Anterior cingulate cortex (tissue), 58 donors: ENCODE measurements around the gene WDR75.
"Not testable (repeated sequence)": the region's sequence is repeated elsewhere in the genome, so short reads cannot be mapped to it uniquely, and the experiment has no call there.

Experiments
- DNase-seq, 58 donors: peaks; one replicate each; lab custom pipeline; 2025; lab: John Stamatoyannopoulos, UW

The WDR75 gene

GRCh38 chr2:189440947-189441708, at the start of gene WDR75:
Gene WDR75 (plus strand): TSS chr2:189441474. CDS start chr2:189441493, 19 bp downstream.
- DNase-seq: peak; percentile 59 to 97 (median 90)

- no peak for DNase-seq
Observed at GRCh38 chr2:189393440-189394111, 47.7 kb upstream of the WDR75 start.

- DNase-seq: no peak
Observed at GRCh38 chr2:189394525-189394924, 46.7 kb upstream of the WDR75 start.

GRCh38 chr2:189402932-189403331, 38.3 kb upstream of the WDR75 start:
- DNase-seq: no peak

- no peak for DNase-seq
Observed at GRCh38 chr2:189406586-189407233, 34.6 kb upstream of the WDR75 start.

GRCh38 chr2:189407281-189408209, 33.7 kb upstream of the WDR75 start:
- peak in 1 of 58 donors; percentile 15 for DNase-seq

- no peak for DNase-seq
Observed at GRCh38 chr2:189408294-189408693, 33.0 kb upstream of the WDR75 start.

- no peak for DNase-seq
Observed at GRCh38 chr2:189409131-189409530, 32.1 kb upstream of the WDR75 start.

- DNase-seq: no peak
Observed at GRCh38 chr2:189409647-189410046, 31.6 kb upstream of the WDR75 start.

GRCh38 chr2:189411860-189412259, 29.4 kb upstream of the WDR75 start:
- DNase-seq: no peak

- peak in 22 of 58 donors; percentile 0 to 51 (median 3) for DNase-seq
Observed at GRCh38 chr2:189412330-189412953, 28.8 kb upstream of the WDR75 start.

- no peak for DNase-seq
Observed at GRCh38 chr2:189413249-189413648, 28.0 kb upstream of the WDR75 start.

GRCh38 chr2:189421644-189422043, 19.6 kb upstream of the WDR75 start:
- DNase-seq: no peak

GRCh38 chr2:189424961-189425360, 16.3 kb upstream of the WDR75 start:
- no peak for DNase-seq

- no peak for DNase-seq
Observed at GRCh38 chr2:189425676-189426075, 15.6 kb upstream of the WDR75 start.

- DNase-seq: no peak
Observed at GRCh38 chr2:189426886-189427285, 14.4 kb upstream of the WDR75 start.

- DNase-seq: no peak
Observed at GRCh38 chr2:189427872-189428271, 13.4 kb upstream of the WDR75 start.

- not testable (repeated sequence) for DNase-seq
Observed at GRCh38 chr2:189430448-189430847, 10.8 kb upstream of the WDR75 start.

- not testable (repeated sequence) for DNase-seq
Observed at GRCh38 chr2:189435803-189436202, 5.5 kb upstream of the WDR75 start.

GRCh38 chr2:189437926-189438325, 3.3 kb upstream of the WDR75 start:
- DNase-seq: no peak
